ENCODE data around the gene MSL1.
A peak's percentile ranks its signal among the peaks of the same experiment; 100 is the strongest.

The MSL1 gene, protein sequence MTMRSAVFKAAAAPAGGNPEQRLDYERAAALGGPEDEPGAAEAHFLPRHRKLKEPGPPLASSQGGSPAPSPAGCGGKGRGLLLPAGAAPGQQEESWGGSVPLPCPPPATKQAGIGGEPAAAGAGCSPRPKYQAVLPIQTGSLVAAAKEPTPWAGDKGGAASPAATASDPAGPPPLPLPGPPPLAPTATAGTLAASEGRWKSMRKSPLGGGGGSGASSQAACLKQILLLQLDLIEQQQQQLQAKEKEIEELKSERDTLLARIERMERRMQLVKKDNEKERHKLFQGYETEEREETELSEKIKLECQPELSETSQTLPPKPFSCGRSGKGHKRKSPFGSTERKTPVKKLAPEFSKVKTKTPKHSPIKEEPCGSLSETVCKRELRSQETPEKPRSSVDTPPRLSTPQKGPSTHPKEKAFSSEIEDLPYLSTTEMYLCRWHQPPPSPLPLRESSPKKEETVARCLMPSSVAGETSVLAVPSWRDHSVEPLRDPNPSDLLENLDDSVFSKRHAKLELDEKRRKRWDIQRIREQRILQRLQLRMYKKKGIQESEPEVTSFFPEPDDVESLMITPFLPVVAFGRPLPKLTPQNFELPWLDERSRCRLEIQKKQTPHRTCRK

DNA sequence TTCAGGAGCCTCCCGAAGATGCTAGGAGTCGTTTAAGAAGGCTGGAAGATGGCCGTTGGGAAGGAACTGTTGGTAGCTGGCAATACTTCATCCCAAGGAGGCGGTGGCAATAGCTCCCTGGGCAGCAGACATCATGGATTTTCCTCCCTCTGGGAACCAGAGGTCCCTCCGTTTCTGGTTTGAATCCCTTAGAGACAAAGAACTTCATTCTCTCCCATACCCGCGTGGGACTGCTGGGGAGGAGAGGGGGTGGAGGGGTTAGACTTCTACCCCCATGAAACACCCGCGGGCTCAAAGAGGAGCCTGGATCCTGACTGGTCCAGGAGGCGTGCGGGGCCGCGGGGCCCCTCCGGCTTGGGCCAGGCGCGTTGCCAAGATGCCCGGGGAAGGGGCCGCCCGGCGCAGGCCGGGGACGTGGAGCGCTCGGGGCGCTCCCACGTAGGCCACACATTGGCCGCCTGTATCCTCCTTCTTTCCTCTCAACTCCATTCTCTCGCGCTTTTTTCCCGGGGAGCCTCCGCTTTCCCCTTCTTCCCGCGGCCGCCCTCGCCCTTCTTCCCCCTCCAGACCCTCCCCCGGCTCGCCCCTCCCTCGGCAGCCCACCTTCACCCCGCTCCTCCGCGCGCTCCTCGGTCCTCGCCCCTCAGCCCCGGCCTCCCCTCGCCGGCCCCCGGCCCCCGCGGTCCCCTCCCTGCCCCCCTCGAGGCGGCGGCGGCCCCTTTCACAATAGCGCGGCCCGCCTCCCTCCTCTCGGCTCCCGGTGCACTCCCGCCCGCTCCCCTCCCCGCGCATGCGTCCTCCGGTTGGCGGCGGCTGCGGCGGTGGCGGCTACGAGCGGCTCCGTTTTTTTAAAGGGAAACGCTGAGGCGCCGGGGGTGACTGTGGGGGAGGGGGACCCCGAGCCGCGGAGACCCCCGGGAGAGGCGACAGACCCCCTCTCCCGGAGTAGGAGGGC lies at the start of gene MSL1:
MSL1 (plus strand) TSS at position 791 of the 955 bp plus-strand sequence. CDS start 642 bp downstream, outside the sequence.
- peak; percentile 92 for DNase-seq

GRCh38 chr17:40072040-40072734 lies 49.6 kb upstream of the MSL1 start:
- DNase-seq = no peak

GRCh38 chr17:40072735-40073346 lies 48.9 kb upstream of the MSL1 start:
- DNase-seq = no peak

- no peak for DNase-seq
These were observed 48.2 kb upstream of the MSL1 start for GRCh38 chr17:40073454-40074174.

- DNase-seq = no peak
These were observed 47.6 kb upstream of the MSL1 start for GRCh38 chr17:40074175-40074512.

- no peak for DNase-seq
These were observed 46.9 kb upstream of the MSL1 start for GRCh38 chr17:40074871-40075200.

DNA sequence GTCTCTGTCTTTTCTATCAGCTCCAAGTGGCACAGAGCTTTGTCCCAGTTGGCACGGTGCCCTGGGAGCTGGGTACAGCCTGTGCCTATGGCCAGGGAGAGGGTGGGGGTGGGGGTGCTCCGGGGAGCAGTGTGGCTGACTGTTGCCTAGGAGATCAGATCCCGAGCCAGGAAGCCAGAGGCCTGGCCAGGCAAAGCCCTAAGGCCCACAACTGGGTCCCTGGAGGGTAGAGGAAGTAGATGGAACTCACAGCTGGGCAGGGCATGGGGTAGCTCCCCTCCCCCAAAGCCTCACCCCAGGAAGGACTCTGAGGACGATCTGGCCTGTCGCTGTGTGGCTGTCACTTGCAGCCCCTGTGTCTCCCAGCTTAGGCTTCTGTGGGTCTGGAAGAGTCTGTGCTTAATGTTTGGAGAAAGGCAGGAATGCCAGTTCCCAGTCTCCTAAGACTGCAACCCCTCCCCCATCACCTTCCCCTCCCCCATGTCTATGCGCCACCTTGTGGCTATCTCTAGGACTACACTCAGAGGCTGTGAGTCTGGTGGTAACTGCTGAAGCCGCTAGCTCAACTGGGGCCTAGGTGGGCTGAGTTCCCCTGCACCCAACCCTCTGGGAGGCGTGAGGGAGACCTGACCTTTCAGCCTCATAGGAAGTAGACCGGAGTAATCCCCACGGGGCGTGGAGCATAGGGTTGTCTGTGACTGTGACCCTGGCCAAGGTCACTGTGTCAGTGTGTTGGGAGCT lies 46.4 kb upstream of the MSL1 start:
- peak; percentile 90 for DNase-seq

GRCh38 chr17:40075942-40076498 lies 45.8 kb upstream of the MSL1 start:
- no peak for DNase-seq

GRCh38 chr17:40076591-40076990 lies 45.2 kb upstream of the MSL1 start:
- no peak for DNase-seq

DNA sequence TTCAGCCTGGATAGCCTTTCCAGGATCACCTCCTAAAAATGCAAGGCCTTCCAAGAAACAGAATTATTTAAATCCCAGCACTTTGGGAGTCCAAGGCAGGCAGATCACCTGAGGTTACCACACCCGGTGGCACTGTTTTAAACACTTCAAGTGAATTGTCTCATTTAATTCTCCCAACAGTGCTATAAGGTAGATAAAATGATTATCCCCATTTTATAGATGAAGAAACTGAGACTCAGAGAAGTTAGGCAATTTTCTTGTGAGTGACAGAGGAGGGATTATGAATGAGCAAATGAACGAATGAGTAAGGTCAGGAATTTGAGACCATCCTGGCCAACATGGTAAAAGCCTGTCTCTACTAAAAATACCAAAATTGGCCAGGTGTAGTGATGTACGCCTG lies 42.2 kb upstream of the MSL1 start:
- no peak for DNase-seq

- no peak for DNase-seq
These were observed 37.3 kb upstream of the MSL1 start for GRCh38 chr17:40084477-40084876.

GRCh38 chr17:40086150-40087044 lies 35.4 kb upstream of the MSL1 start:
- peak; percentile 85 for DNase-seq

DNA sequence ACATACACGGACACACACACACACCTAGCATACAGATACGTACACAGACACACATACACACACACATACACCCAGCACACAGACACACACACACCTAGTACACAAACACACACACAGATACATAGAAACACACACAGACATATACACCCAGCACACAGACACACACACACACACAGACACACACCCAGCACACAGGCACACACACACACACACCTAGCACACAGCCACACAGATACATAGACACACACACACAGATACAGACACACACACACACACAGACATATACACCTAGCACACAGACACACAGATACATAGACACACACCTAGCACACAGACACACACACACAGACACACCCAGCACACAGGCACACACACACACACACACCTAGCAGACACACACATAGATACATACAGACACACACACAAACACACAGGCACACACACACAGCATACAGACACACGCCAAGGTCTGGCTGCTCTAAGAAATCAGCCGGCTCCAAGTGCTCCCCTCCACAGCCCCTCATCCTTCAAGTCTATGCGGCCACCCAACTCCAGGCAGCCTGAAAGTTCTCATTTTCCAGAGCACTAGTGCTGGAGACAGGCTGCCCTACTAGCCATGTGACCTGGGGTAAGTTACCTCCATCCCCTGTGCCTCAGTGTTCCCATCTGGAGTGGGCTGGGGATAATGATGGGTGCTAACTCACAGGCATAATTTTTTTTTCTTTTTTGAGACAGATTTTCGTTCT lies 34.5 kb upstream of the MSL1 start:
- DNase-seq = no peak

DNA sequence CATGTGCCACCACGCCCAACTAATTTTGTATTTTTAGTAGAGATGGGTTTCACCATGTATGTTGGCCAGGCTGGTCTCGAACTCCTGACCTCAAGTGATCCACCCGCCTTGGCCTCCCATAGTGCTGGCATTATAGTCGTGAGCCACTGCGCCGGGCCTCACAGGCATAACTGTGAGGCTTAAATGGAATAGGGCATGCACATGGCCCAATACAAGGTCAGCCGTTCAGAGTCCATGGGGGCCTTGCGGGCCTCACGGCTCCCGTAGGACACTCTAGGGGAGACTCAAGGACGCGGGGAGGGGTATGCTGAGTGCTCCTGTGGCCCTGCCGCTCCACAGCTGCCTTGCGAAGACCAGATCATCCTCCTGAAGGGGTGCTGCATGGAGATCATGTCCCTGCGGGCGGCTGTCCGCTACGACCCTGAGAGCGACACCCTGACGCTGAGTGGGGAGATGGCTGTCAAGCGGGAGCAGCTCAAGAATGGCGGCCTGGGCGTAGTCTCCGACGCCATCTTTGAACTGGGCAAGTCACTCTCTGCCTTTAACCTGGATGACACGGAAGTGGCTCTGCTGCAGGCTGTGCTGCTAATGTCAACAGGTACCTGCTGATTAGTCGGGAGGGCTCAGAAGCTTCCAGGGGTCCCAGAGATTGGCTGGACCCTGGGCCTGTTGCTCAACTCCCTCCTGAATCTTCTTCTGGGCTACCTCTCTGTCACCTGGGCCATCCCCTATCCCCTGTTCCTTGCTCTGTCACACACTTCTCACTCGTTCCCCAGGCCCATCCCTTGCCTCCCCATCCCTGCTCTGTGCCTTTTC lies 33.7 kb upstream of the MSL1 start:
- DNase-seq = no peak

- DNase-seq = no peak
These were observed 32.5 kb upstream of the MSL1 start for GRCh38 chr17:40089077-40089895.

DNA sequence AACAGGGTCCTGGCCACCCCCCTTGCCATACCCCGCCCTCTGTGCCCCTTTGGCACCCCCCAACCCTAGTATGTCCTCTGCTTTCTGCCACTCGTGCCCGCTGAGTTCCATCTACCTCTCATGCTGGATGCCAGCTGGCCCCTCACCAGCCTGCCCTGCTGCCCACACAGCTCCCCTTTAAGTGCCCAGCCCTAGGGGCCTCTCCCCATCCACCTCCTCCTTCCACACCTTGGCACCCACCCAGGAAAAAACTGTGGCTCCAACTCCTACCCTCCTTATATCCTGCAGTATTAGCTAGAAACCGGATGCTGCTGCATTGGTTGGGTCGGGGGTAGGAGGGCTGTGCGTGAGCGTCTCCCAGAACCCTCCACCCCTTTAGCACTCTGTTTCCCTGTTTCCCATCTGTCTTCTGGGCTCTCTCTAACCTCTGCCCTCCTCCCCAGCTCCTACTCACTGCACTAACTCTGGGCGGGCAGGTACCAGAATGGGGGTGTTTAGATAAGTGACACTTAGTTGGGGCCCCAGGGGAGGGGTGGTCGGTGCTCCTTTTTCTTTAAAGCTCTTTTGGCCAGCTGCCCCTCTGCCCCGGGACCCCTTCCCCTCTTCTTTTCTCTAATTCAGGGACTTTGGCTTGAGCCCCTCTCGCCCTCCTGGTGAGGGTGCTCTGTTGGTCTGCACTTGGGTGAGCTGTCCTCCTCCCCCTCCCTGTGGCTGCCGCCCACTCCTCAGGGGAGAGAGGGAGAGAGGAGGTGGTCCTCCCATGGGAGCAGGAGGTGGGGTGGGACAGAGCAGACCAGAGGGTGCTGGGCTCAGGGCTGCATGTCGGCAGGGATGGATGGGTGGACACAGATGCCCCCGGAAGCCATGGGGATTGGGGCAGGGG lies 31.3 kb upstream of the MSL1 start:
- no peak for DNase-seq
